Measurements from ENCODE around the gene MR1.

MR1 gene

GRCh38 chr1:181091309-181092040 is 57.7 kb downstream of the MR1 start:
- DNase-seq (ENCODE audit: low read depth): no peak

DNA sequence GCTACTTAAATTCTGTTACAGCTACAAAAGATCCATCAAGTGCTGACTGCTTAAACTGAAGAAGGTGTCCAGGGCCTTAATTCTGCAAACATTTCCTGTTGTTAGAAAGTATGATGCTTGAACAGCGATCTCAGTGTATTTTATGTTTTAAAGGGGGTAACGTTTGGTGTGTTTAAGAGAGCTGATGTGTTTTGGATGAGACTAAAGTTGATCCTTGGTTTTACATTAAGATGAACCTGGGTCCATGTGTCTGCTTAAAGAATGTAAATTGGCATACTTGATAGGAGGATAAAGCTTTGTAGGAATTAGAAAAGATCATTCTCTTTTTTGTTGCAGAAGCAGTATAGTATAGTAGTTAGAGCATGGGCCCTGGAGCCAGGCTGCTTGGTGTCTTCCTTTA is 58.3 kb downstream of the MR1 start:
- DNase-seq (ENCODE audit: low read depth): no peak

GRCh38 chr1:181092883-181093458 is 59.2 kb downstream of the MR1 start:
- DNase-seq (ENCODE audit: low read depth): no peak

DNA sequence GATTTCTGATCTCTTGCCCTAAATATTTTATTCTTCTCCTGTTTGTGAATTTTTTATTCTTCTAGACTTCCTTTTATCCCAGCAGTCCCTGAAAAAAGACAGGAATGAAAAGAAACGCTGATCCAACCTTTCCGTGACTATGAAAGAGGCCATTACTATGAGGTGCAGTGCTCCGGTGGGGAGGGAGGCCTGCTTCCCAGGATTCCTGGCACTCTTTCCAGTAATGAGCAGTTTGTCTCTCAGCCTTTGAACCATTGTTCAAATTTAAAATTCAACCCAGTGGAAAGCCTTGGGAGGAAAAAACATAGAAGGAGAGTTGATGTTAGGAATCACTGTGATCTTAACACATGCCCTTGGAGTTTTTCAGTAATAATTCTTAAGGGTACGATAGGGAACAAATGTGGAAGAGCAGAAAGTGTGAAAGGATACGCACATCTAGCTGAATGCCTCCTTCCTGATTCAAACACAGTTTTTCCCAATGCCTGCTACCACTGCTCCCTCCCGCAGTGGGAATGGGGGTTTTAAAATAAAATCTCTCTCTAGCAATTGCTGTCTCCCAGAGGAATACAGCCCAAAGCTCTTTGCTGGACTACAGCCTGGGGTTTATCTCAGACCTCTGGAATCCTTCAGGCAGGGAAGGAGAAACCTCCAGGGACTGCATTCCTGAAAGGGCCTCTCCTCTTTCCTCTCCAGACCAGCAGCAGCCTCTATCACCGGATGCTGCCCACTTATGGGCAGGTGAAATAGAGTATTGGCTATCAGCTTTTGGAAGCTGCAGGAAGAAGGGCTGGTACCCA is 60.8 kb downstream of the MR1 start:
- DNase-seq (ENCODE audit: low read depth): no peak

GRCh38 chr1:181095260-181095659 is 61.5 kb downstream of the MR1 start:
- DNase-seq (ENCODE audit: low read depth): no peak

DNA sequence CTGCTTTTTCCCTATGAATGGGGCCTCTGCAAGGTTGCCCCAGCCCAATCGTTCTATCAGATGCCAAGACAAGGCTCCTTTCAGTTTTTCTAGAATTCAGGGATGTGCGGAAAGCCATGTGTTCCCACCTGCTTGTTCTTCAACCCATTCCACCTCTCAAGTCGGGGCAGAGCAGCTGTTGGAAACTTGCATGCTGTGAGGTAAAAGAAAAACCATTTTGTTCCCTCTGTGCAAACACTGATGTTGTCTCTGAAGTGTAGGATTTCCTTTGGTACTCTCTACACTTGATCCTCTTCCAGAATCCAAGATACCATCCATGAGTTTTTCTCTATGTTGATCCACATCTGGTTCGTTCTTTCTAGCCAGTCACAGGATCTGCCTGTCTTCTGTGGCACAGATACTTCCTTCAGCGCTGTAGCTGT is 62.0 kb downstream of the MR1 start:
- DNase-seq (ENCODE audit: low read depth): no peak

DNA sequence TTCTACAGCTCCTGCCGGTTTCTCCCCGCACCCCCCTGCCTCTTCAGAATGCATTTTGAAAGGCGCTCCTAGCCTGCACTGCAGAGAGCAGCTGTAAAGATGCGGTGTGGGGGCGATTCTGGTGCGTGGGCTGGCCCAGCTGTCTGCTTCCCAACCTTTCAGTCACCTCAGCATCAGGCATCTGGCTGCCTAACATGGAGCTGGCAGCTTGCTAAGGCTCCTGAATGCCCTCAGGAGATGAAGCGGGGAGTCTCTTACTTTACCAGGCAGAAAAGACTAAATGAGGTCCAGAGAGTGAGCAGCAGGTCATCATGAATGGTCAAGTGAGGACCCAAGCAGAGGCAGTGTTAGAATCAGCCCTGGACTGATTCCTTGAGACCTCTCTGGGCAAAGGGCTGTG is 63.5 kb downstream of the MR1 start:
- no peak for DNase-seq (ENCODE audit: low read depth)

DNA sequence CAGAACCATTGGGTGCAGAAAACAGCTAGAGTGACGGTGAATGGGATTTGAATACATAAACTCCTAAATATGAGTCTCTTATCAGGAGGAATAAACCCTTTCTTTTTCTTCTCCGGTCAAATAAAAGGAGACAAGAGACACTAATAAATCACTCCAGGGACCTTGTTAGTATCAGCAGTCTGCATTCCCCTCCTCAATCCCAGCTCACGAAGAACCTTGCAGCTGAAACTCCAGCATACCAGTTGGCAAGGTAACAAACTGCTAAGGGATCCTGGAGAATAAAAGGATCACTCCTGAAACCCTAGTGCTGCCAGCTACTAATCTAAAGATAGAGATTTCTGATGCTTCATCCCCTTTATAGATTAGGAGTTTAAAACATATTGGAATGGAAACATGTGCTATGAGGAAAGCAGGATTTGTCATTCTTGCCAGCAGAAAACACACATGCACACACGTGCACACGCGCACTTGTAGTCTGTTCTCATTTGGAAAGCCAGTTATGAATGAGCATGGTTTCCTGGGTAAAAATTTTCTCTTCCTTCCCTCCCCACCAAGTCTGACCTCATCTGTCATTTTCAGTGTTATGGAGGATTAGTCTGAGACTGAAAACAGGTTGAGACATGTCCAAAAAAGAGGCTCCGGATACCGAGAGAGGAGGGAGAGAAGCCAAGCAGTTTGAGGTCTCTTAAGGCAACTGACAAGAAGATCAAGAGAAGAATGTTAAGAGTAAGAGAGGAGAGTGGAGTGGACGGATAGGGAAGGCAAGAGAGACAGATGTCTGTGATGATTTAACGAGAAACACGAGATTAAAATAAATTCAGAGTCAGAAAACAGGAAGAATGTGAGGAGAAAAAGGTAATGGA is 65.6 kb downstream of the MR1 start:
- DNase-seq (ENCODE audit: low read depth): no peak

- no peak for DNase-seq (ENCODE audit: low read depth)
Measured at GRCh38 chr1:181100015-181100905, 66.5 kb downstream of the MR1 start.

- no peak for DNase-seq (ENCODE audit: low read depth)
Measured at GRCh38 chr1:181100934-181101333, 67.2 kb downstream of the MR1 start.

DNA sequence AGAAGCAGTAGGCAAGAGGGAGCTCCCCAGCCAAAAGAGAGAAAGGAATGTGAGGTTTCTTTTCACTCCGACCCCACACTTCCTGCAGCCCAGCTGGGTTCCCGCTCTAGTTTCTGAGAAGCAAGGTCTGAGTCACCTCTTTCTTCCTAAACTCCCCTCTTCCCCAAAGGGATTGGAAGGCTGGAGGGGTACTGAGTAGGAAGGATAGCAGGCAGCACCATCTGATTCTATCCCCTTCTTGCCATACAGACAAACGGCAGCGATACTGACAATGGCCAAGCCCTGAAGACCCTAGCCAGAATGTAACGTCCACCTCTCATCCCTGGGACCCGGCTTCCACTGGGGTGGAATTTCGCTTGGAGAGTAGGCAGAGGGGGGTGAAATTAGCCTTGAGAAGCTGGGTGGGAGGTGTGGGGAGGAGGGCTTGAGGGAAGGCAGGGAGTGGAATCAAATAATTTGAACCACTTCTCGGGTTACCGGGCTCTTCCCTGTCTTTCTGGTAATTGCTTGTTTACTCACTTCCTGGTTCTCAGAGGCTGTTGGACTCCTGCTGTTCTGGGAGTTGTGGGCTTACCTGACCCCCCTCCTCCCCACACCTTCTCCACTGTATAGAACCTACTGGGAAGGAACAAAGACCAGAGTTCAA is 67.9 kb downstream of the MR1 start:
- no peak for DNase-seq (ENCODE audit: low read depth)

- no peak for DNase-seq (ENCODE audit: low read depth)
Measured at GRCh38 chr1:181102841-181103240, 69.1 kb downstream of the MR1 start.

- no peak for DNase-seq (ENCODE audit: low read depth)
Measured at GRCh38 chr1:181103399-181103798, 69.6 kb downstream of the MR1 start.

DNA sequence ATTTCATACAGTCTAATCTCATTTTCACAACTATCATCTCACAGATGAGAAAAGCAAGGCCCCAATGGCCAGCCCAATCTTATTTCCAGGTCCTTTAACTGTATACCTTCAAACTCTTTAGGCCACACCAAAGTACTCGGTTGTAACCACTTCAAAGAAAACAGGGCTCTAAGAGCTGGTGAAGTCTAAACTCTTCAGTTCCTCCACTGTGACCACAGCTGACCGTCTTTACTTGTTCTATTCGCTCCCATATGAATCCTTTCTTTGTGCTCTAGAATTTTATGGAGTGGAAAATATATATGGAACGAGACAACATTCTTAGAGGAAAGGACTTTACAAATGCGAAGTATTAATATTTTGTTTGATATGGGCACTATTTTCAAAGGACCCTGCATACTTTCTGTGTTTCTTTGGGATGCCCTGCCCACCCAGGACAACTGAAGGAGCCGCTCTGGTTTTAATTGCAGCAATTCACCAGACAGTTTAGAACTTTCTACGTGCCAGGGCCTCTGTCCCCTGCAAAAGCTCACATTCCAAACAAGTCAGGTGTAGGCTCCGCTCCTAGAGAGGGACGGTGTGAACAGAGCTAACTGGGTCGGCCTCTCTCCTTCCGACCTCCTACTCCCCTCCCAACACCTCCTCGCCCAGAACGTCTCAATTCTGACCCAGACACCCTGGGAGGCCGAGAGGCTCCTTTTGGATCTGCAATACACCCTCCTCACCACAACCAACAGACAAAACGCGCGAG is 70.4 kb downstream of the MR1 start:
- DNase-seq (ENCODE audit: low read depth): no peak

GRCh38 chr1:181104790-181105133 is 71.0 kb downstream of the MR1 start:
- DNase-seq (ENCODE audit: low read depth): peak; percentile 9

DNA sequence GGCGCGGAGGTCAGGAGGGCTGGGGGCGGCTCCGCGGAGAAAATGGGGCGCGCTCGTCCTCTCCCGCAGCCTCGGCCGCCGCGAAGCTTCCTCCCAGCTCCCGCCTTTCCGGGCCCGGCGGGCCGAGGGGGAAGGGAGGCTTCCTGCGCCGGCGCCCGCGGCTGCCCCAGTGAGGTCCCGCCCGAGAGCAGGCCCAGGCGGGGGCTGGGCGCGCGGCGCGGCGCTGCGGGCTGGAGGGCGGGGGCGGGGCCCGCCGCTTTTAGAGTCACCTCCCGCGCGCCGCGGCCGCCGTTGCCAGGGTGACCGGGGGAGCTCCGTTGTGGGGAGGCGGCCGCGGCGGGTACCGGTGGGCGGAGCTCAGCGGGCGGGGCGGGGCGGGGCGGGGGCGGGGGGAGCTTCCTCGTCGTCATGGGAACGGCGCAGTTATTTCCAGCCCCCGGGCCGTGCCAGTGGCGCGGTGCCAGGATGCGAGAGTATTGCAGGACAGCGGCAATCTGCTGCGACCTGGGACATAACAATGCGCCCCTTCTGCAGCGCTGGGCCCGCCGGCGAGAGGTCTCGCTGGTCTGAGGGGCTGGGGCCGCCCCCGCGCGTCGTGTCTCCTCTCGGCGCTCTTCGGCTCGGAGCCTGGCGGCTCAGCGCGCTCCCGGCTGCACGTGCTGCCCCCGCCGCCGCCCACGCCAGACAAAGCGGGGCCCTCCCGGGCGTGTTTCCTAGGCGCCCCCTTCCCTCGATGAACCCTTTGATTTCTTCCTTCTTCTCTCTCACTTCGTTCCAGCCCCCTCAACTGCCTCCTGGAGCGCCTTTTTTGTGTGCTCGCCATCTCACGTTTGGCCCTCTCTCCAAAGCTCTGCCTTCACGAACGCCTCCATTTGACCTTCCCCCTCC is 71.6 kb downstream of the MR1 start:
- peak; percentile 90 for DNase-seq (ENCODE audit: low read depth)

DNA sequence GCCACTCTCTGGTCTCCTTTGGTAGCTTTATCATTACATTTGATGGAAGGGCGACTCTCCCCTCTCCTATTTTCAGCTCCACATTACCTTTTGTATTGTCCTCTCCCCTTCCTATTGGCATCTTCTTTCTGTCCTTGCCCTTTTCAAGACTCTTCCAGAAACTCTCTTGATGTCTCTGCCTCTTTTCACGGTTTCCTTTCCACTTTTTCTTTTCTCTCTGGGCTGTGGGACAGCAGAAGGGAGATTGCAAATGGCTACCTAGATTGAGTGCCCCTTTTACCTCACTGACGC is 72.2 kb downstream of the MR1 start:
- DNase-seq (ENCODE audit: low read depth): no peak

DNA sequence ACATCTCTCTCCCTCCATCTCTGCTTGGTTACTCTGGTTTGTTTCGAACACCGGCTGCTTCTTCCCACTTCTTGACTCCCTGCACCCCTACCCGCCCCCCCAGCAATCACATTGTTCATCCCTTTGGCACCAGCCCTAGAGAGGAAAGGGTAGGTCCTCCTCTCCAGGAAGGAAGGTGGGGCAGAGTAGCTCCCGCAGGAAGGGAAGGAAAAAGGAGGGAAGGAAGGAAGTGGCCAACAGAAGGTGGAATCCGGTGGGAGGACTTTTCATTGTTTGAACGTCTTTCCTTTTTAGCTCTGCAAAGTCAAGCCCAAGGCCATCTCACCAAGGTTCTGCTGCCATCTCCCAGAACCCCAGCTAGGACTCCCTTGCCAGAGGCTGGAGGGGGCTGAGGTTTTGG is 72.7 kb downstream of the MR1 start:
- no peak for DNase-seq (ENCODE audit: low read depth)

DNA sequence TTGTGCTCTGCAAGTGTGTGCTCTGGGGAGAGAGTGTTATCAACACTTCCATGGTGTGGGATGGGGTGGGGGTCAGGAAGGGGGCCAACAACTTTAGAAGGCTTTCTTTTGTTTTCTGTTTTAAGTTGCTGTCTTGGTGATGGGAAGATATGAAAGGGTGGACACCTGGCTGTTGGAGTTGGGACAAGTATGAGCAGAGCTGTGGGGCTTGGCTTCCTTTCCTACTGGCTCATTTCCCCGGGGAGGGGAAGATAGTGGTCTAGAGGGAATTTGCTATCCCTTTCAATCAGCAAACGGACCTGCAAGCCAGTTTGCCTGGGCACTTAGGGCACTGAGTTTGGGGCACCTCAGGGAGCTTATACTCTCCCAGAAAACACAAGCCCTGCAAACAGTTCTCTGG is 73.9 kb downstream of the MR1 start:
- no peak for DNase-seq (ENCODE audit: low read depth)
